ENCODE measurements around the gene PLXNA3. TPM values are rescaled to one million over a fixed set of nuclear protein-coding genes. Genes with fewer than 3 reads are reported as not detected.

Gene PLXNA3
- total RNA-seq, 4 donors from 2014 or later: 9.7 to 16.9 (median 11.3) TPM

GRCh38 chrX:154429711-154430110, 28.4 kb upstream of the PLXNA3 start:
- DNase-seq (ENCODE audit: low spot score) (no peak), ATAC-seq (ENCODE audit: low FRiP score) (no peak)
- no peak for TF ChIP-seq CTCF (IDR thresholded peaks at IDR 0.05)

GRCh38 chrX:154430479-154430878, 27.6 kb upstream of the PLXNA3 start:
- no peak for TF ChIP-seq CTCF (IDR thresholded peaks at IDR 0.05)
- DNase-seq (ENCODE audit: low spot score): no peak

GRCh38 chrX:154430916-154431315, 27.2 kb upstream of the PLXNA3 start:
- ATAC-seq (ENCODE audit: low FRiP score) (no peak), DNase-seq (ENCODE audit: low spot score) (no peak)
- TF ChIP-seq CTCF (IDR thresholded peaks at IDR 0.05): no peak

More at GRCh38 chrX:154430479-154430878, 27.6 kb upstream of the PLXNA3 start:
- no peak for ATAC-seq (ENCODE audit: low FRiP score)

GRCh38 chrX:154431341-154431740, 26.7 kb upstream of the PLXNA3 start:
- no peak for TF ChIP-seq CTCF (IDR thresholded peaks at IDR 0.05)
- ATAC-seq (ENCODE audit: low FRiP score) (no peak), DNase-seq (ENCODE audit: low spot score) (no peak)

GRCh38 chrX:154432210-154432609, 25.9 kb upstream of the PLXNA3 start:
- ATAC-seq (ENCODE audit: low FRiP score): no peak
- no peak for DNase-seq (ENCODE audit: low spot score)
- no peak for TF ChIP-seq CTCF (IDR thresholded peaks at IDR 0.05)

- ATAC-seq (ENCODE audit: low FRiP score) (no peak), DNase-seq (ENCODE audit: low spot score) (no peak)
- no peak for TF ChIP-seq CTCF (IDR thresholded peaks at IDR 0.05)
These were observed 24.5 kb upstream of the PLXNA3 start for GRCh38 chrX:154433605-154434004.

- TF ChIP-seq CTCF (IDR thresholded peaks at IDR 0.05): no peak
- no peak for ATAC-seq (ENCODE audit: low FRiP score)
- no peak for DNase-seq (ENCODE audit: low spot score)
These were observed 23.5 kb upstream of the PLXNA3 start for GRCh38 chrX:154434394-154435168.

Measured in omental fat pad (tissue), 4 donors.